Stimulated activated CD8-positive, alpha-beta memory T cell treated with anti-CD3 and anti-CD28 coated beads, Interleukin-12 subunit alpha, Interleukin-12 subunit beta, amount 100 ng/mL, for 4 hours (primary cell): ENCODE data around the gene TEX19.
"Not testable (repeated sequence)": the region's sequence is repeated elsewhere in the genome, so short reads cannot be mapped to it uniquely, and the experiment has no call there.

ENCODE experiments used
- DNase-seq: peaks from one replicate; pipeline ENCODE4 v3.0.0-alpha.2; 2020; ENCODE audit warnings: low read depth

Gene TEX19

GRCh38 chr17:82356845-82357355, 2.1 kb upstream of the TEX19 start:
- DNase-seq: no peak

GRCh38 chr17:82357394-82357793, 1.7 kb upstream of the TEX19 start:
- no peak for DNase-seq

GRCh38 chr17:82359451-82360074, 516 bp downstream of the TEX19 start:
- DNase-seq: not testable (repeated sequence)

- no peak for DNase-seq
These were observed 3.0 kb downstream of the TEX19 start for GRCh38 chr17:82361885-82362633.

GRCh38 chr17:82365606-82366295, 6.7 kb downstream of the TEX19 start:
- DNase-seq: no peak

GRCh38 chr17:82366749-82367148, 7.7 kb downstream of the TEX19 start:
- no peak for DNase-seq

- no peak for DNase-seq
These were observed 8.9 kb downstream of the TEX19 start for GRCh38 chr17:82367724-82368524.

GRCh38 chr17:82369211-82369610, 10.2 kb downstream of the TEX19 start:
- DNase-seq: no peak

GRCh38 chr17:82370471-82371332, 11.7 kb downstream of the TEX19 start:
- DNase-seq: no peak

- no peak for DNase-seq
These were observed 12.5 kb downstream of the TEX19 start, which contains the start of gene UTS2R for GRCh38 chr17:82371333-82372248. UTS2R (plus strand) TSS chr17:82371765; CDS start chr17:82374325, 2,560 bp downstream.

GRCh38 chr17:82372249-82373071, 13.4 kb downstream of the TEX19 start:
- no peak for DNase-seq

GRCh38 chr17:82373072-82373452, 14.0 kb downstream of the TEX19 start:
- not testable (repeated sequence) for DNase-seq

- no peak for DNase-seq
These were observed 14.9 kb downstream of the TEX19 start for GRCh38 chr17:82373731-82374625.

GRCh38 chr17:82374626-82375331, 15.7 kb downstream of the TEX19 start:
- DNase-seq: no peak

- no peak for DNase-seq
These were observed 16.5 kb downstream of the TEX19 start for GRCh38 chr17:82375359-82376041.

GRCh38 chr17:82376042-82376730, 17.1 kb downstream of the TEX19 start:
- no peak for DNase-seq
